GM18517 (cell line): Measurements from ENCODE around the gene COMMD10.
A peak's percentile ranks its signal among the peaks of the same experiment; 100 is the strongest.
"Not testable (repeated sequence)": the region's sequence is repeated elsewhere in the genome, so short reads cannot be mapped to it uniquely, and the experiment has no call there.

Experiments
- ATAC-seq: cut with Tn5 transposase; IDR thresholded peaks from one replicate; pipeline ENCODE4 v1.9.1; 2021; ENCODE audit warnings: mild to moderate bottlenecking, moderate library complexity; ENCODE audit not compliant: unreplicated experiment

Gene COMMD10

DNA sequence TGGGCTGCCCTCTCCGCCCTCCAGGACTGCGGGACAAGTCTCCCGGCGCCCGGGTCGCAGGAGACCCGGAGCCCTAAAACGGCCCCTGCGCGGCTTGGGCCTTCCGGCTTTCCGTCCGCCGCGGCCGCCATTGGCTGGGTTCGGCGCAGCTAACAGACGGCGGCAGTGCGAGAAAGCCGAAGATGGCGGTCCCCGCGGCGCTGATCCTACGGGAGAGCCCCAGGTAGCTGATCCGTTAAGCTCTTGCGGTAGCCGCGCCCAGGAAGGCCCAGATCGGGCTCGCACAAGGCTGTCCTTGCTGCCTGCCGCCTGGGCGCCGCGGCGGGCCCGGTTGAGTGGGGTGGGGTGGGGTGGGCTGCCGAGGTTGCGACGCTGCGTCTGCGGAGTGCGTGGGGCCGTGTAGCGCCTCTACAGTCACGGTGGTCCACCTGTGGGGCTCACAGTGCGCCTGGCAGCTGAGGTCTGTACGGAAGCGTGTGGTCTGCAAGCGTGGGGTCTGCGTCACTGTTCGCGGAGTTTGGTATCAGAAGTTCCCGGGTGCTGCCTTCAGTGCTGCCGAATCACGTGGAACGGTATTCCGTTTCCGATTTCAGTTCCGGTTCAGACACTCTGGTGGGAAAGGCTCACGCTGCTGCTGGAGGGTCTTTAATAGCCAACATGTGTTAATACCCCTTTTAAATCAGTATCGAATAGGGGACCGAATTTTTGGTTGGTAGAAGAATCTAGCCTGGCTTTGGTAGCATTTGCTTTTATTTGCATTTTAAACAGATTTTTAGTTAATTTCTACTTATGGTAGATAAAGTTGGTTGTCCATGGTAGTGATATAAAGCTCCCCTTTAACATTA lies at the start of gene COMMD10:
Gene COMMD10 (plus strand): TSS at position 155 of the 845 bp plus-strand sequence.
- ATAC-seq: peak; percentile 80

- no peak for ATAC-seq
Measured at GRCh38 chr5:116035123-116035522, 49.7 kb upstream of the COMMD10 start.

DNA sequence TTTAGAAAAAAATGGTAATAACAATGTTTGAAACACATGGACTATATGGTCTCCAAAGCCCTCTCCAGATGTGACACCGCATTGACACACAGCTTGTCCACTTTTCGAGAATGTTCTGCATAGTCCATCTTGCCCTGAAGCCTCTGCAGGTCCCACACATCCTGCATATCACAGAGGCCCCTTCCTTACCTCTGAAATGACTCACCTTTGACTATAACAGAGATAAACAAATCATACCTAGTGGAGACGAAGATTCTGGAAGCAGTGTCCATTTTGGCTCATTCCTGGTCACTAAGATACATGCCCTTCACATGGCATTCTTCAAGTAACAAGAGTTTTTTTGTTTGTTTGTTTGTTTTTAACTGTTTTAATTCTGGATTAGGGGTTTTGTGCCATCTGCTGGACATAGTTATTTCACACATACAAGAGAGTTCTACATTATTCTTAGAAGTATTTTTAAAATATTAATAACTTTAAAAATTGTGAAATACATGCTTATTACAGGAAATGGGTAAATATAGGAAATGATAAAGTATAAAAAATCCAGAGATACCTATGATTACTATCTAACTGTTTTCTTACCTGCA lies 47.5 kb upstream of the COMMD10 start:
- no peak for ATAC-seq

- peak; percentile 80 for ATAC-seq
Measured at GRCh38 chr5:116038817-116039216, 46.0 kb upstream of the COMMD10 start.

- no peak for ATAC-seq
Measured at GRCh38 chr5:116042375-116042774, 42.5 kb upstream of the COMMD10 start.

GRCh38 chr5:116044073-116044472 lies 40.8 kb upstream of the COMMD10 start:
- no peak for ATAC-seq

GRCh38 chr5:116045821-116046220 lies 39.0 kb upstream of the COMMD10 start:
- no peak for ATAC-seq

- ATAC-seq: no peak
Measured at GRCh38 chr5:116046261-116046660, 38.6 kb upstream of the COMMD10 start.

DNA sequence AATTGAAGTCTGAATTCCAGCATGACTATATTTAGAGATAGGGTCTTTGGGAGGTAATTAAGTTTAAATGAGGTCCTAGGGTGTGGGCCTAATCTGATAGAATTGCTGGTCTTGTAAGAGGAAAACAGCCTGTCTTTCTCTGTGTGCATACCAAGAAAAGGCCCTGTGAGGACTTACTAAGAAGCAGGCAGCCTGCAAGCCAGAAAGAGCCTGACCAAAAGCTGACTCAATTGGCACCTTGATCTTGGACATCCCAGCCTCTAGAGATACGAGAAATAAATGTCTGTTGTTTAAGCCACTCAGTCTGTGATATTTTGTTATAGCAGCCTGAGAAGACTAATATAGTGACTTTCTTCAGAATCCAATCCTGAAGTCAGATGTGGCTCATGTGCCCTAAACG lies 38.0 kb upstream of the COMMD10 start:
- ATAC-seq: no peak

DNA sequence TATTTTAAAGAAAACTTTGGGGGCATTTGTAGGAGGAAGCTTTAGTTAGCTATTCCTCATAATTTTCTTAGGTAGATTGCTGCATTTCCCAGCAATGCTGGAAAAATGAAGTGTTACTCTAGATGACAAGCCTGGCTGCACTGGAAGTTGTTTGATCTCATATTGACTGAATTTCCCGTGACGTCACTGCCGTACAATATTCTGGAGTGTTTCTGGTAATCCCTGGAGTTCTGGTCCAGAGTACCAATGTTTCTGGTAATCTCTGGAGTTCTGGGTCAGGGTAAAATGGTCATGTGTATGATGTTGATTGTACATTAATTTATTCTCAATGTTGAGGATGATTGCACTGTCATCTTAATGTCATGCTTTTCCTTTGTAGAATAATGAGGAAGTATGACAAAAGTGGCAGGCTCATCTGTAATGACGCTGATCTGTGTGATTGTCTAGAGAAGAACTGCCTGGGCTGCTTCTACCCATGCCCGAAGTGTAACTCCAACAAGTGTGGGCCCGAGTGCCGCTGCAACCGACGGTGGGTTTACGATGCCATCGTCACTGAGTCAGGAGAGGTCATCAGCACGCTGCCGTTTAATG lies 26.4 kb upstream of the COMMD10 start:
- no peak for ATAC-seq

- ATAC-seq: no peak
Measured at GRCh38 chr5:116062352-116062751, 22.5 kb upstream of the COMMD10 start.

- no peak for ATAC-seq
Measured at GRCh38 chr5:116063950-116064349, 20.9 kb upstream of the COMMD10 start.

- ATAC-seq: peak; percentile 46
Measured at GRCh38 chr5:116068028-116068632, 16.7 kb upstream of the COMMD10 start.

- ATAC-seq: no peak
Measured at GRCh38 chr5:116071211-116071610, 13.6 kb upstream of the COMMD10 start.

- ATAC-seq: no peak
Measured at GRCh38 chr5:116075191-116075831, 9.5 kb upstream of the COMMD10 start.

DNA sequence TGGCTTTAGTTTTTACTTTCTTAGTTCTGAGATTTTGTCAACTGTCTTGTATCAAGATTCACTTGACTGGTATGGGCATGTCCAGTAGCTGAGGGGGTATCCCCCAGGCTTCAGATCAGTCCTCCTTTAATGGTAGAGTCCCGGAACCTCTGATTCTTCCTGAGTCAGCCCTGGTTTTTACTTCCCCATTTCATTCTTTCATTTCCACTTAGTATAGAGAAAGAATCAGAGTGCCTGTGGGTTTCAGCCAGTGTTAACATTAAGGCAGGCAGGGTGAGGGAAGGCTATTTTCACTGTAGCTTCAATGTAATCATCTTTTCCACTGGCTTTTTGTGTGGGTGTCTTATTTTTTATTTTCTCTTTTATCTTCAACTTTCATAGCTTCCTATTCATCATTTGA lies 8.3 kb upstream of the COMMD10 start:
- ATAC-seq: peak; percentile 99

DNA sequence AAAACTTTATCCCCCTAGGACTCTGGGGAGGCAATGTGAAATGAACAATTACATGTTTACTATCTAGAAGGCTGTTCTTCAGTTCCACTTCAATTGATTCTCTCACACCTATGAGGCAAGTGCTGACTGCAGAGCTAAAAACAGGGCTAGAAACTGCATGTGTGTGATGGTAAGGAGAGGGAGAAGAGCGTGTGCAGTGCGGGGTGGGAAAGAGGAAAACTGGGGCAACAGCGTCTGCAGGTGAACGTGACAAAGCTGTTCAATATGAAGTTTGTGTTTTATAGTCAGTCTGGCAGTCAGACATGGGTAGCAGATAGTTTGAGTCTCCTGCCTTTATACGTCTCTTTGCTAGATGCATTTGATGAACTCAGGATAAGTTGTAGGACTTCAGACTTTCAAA lies 6.6 kb upstream of the COMMD10 start:
- no peak for ATAC-seq

DNA sequence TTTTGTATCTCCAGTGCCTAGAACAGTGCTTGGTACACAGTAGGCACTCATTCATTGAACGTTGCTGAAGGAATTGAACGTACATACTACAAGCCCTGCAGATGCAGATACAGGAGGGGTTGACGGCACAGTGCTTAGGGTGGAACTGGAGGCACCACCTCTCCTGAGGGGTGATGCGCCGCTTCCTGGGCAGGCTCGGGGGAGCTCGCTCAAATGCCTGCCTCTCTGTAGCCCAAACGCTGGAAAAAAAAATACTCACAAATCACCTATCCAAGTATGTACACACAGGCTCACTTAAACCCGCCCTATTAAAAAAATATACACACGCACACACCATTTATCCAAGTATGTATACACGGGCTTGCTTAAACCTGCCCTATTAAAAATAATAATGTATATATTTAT lies 536 bp upstream of the COMMD10 start:
- peak; percentile 43 for ATAC-seq

DNA sequence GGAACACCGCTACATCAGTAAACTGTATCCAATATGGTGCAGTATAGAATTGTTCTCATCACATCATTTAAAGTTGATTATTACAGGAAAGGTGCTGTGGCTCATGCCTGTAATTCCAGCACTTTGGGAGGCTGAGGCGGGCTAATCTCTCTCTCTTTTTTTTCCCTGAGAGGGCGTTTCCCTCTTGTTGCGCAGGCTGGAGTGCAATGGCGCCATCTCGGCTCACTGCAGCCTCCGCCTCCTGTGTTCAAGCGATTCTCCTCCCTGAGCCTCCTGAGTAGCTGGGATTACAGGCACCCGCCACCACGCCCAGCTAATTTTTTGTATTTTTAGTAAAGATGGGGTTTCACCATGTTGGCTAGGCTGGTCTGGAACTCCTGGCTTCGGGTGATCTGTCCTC lies 1.5 kb downstream of the COMMD10 start:
- not testable (repeated sequence) for ATAC-seq

GRCh38 chr5:116088062-116088461 lies 3.2 kb downstream of the COMMD10 start:
- ATAC-seq: no peak

GRCh38 chr5:116090302-116090701 lies 5.5 kb downstream of the COMMD10 start:
- ATAC-seq: no peak
